Gastrocnemius medialis (tissue), 4 donors: ENCODE results near the gene ARMS2. TPM values are rescaled to one million over a fixed set of nuclear protein-coding genes. Genes with fewer than 3 reads are reported as not detected.

Experiments
- ATAC-seq, 2 donors: fragments of 150-250 bp; one replicate each; pipeline ENCODE4 v1.9.1; 2016
- DNase-seq, 2 donors: peaks; one replicate each; pipeline ENCODE4 v3.0.0-alpha.2; 2019
- H3K27ac ChIP-seq, 4 donors: fragments of 200-600 bp; sonication (generic); 1 replicate in 1 of 4; 2 replicates in 3 of 4; pipeline ENCODE4 v1.5.1; 2016 to 2018; ENCODE audit warnings: mild to moderate bottlenecking in 2 of 4, moderate library complexity in 1 of 4
- H3K27me3 ChIP-seq, 3 donors: fragments of 200-600 bp; sonication (generic) in 2 of 3; 1 replicate in 1 of 3; 2 replicates in 2 of 3; pipeline versions ENCODE4 v1.5.1 to v1.6.0; 2016 to 2019; ENCODE audit warnings: mild to moderate bottlenecking in 1 of 3, moderate library complexity in 1 of 3
- H3K36me3 ChIP-seq, 2 donors: fragments of 200-600 bp; sonication (generic) in 1 of 2; one replicate each; pipeline ENCODE4 v1.5.1; 2017 to 2018
- H3K4me1 ChIP-seq, 2 donors: fragments of 200-600 bp; sonication (generic) in 1 of 2; one replicate each; pipeline ENCODE4 v1.5.1; 2016 to 2017; ENCODE audit warnings: mild to moderate bottlenecking in 2 of 2
- H3K4me3 ChIP-seq, 4 donors: fragments of 200-600 bp; sonication (generic) in 3 of 4; 1 replicate in 1 of 4; 2 replicates in 3 of 4; pipeline ENCODE4 v1.5.1; 2016 to 2019; ENCODE audit warnings: mild to moderate bottlenecking in 2 of 4
- H3K9me3 ChIP-seq, 3 donors: fragments of 200-600 bp; sonication (generic) in 2 of 3; 1 replicate in 1 of 3; 2 replicates in 2 of 3; pipeline ENCODE4 v1.5.1; 2016 to 2019
- POLR2A ChIP-seq, 2 donors: fragments of 450-650 bp; IDR thresholded peaks; one replicate each; pipeline ENCODE4 v1.6.1; 2017; ENCODE audit warnings: antibody characterized with exemption in 2 of 2, mild to moderate bottlenecking in 2 of 2, moderate library complexity in 2 of 2
- in situ Hi-C, 4 donors: fragments of 200-750 bp; cut with MboI; loops; one replicate each; pipeline versions ENCODE4 v1.15.0 to v1.8.0; 2017; ENCODE audit warnings: low sequenced_read_pairs in 4 of 4
- intact Hi-C: fragments of 100-400 bp; cut with DNase I; formaldehyde crosslinking; loops from one replicate; pipeline ENCODE4 v1.15.1; 2023; ENCODE audit warnings: low total_unique reads
- total RNA-seq, 4 donors: library from RNA; depleted of rRNA; stranded (reverse); fragments of >200 nt; gene quantifications; one replicate each; pipeline versions ENCODE4 v1.1.0 to v1.2.3, GENCODE V29; 2016
- TF ChIP-seq, protein P1 (sequence below), 5 experiments: fragments of 450-650 bp in 3 of 5; fragments of 200-600 bp in 2 of 5; sonication (generic) in 2 of 5; IDR thresholded peaks in 4 of 5; conservative IDR thresholded peaks in 1 of 5; 1 replicate in 4 of 5; 2 replicates in 1 of 5; pipeline ENCODE4 v1.5.1; 2016 to 2019; ENCODE audit warnings: antibody characterized with exemption in 5 of 5, mild to moderate bottlenecking in 3 of 5, moderate library complexity in 3 of 5

Gene ARMS2
- total RNA-seq, 4 donors from 2014 or later = not detected

- peak; percentile 7 to 55 for ATAC-seq
- Histone ChIP-seq H3K4me3 (no peak overlapping the region), H3K9me3 (no peaks in the 10 kb centered on the region), H3K4me1 (peaks cover 27 to 30% of the 10 kb centered on the region in 2 donors), H3K36me3 (no peaks in the 10 kb centered on the region), H3K27ac (peak overlapping the region; percentile 56 to 70 (median 62)), H3K27me3 (no peaks in the 10 kb centered on the region)
- intact Hi-C loops = loop anchor here (10.0 kb wide), 1 partner anchor 96 kb away; the partner anchor contains the start of gene DMBT1
- DNase-seq = no peak
- TF ChIP-seq, protein P1, sequence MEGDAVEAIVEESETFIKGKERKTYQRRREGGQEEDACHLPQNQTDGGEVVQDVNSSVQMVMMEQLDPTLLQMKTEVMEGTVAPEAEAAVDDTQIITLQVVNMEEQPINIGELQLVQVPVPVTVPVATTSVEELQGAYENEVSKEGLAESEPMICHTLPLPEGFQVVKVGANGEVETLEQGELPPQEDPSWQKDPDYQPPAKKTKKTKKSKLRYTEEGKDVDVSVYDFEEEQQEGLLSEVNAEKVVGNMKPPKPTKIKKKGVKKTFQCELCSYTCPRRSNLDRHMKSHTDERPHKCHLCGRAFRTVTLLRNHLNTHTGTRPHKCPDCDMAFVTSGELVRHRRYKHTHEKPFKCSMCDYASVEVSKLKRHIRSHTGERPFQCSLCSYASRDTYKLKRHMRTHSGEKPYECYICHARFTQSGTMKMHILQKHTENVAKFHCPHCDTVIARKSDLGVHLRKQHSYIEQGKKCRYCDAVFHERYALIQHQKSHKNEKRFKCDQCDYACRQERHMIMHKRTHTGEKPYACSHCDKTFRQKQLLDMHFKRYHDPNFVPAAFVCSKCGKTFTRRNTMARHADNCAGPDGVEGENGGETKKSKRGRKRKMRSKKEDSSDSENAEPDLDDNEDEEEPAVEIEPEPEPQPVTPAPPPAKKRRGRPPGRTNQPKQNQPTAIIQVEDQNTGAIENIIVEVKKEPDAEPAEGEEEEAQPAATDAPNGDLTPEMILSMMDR (IDR thresholded peaks at IDR 0.05 in 4 of 5, conservative IDR thresholded peaks at IDR 0.05 in 1 of 5) = no peak
- TF ChIP-seq POLR2A (IDR thresholded peaks at IDR 0.05) = no peak
- in situ Hi-C loops = no loop called here
Observed at GRCh38 chr10:122468307-122468925, 14.0 kb downstream of the ARMS2 start.

- Histone ChIP-seq H3K36me3 (no peaks in the 10 kb centered on the region), H3K4me3 (no peak overlapping the region), H3K27ac (peak overlapping the region; percentile 56 to 70 (median 62)), H3K27me3 (no peaks in the 10 kb centered on the region), H3K4me1 (peaks cover 23 to 26% of the 10 kb centered on the region in 2 donors), H3K9me3 (no peaks in the 10 kb centered on the region)
- intact Hi-C loops (loop anchor here (10.0 kb wide), 1 partner anchor 96 kb away; the partner anchor contains the start of gene DMBT1), in situ Hi-C loops (no loop called here)
- no peak for TF ChIP-seq POLR2A (IDR thresholded peaks at IDR 0.05)
- TF ChIP-seq, protein P1 (IDR thresholded peaks at IDR 0.05 in 4 of 5, conservative IDR thresholded peaks at IDR 0.05 in 1 of 5) = no peak
- peak; percentile 45 to 51 for DNase-seq
- peak; percentile 89 to 98 for ATAC-seq
Observed at GRCh38 chr10:122468926-122469781, 14.7 kb downstream of the ARMS2 start.

DNA sequence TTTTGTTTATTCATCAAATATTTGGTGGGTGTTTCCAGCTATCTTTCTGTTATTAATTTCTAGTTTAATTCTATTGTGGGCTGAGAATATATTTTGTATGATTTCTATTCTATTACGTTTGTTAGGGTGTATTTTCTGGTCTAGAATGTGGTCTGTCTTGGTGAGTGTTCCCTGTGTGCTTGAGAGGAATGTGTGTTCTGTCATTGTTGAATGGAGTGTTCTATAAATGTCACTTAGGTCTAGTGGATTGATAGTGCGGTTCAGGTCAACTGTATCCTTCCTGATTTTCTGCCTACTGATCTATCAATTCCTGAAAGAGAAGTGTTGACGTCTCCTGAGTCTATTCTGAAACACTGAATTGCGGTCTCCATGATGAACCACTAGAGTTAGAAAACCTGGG, 15.4 kb downstream of the ARMS2 start:
- no peak for ATAC-seq
- intact Hi-C loops (loop anchor here (10.0 kb wide), 1 partner anchor 95 kb away; the partner anchor contains the start of gene DMBT1), in situ Hi-C loops (no loop called here)
- Histone ChIP-seq H3K36me3 (no peaks in the 10 kb centered on the region), H3K27ac (peak overlapping the region in 3 of 4 donors; percentile 52 to 67 (median 56)), H3K4me1 (peaks cover 24 to 26% of the 10 kb centered on the region in 2 donors), H3K9me3 (no peaks in the 10 kb centered on the region), H3K27me3 (no peaks in the 10 kb centered on the region), H3K4me3 (no peak overlapping the region)
- no peak for DNase-seq
- no peak for TF ChIP-seq POLR2A (IDR thresholded peaks at IDR 0.05)
- TF ChIP-seq, protein P1 (IDR thresholded peaks at IDR 0.05 in 4 of 5, conservative IDR thresholded peaks at IDR 0.05 in 1 of 5) = no peak

DNA sequence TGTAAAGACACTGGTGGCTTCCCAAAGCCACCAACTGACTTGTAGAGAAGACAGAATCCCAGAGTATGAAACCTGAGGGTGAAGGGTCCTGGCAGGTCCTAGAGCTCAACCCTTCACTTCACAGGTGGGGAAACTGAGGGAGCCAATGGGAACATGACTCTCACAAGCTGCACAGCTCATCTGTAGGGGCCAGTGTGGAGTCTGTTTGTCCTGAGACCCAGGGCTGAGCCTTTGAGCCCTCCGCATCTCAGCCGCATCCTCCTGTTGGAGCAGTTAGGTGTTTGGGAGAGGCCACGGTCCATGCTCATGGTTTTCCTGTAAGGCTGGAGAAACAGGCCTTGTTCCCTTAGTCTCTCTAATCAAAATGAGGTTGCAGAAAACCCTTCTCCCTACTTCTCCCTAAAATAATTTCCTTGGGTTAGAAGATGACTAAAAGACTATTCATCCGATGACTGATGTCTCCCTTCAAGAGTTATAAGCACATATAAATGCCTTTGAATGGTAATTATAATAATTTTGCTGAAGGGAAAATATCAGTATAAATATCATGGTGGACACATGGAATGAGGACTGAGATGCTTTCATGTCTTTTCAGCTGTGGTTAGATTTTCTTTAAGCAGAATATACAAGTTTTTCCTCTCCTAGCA, 17.2 kb downstream of the ARMS2 start:
- intact Hi-C loops (no loop called here), in situ Hi-C loops (no loop called here)
- ATAC-seq = no peak
- Histone ChIP-seq H3K4me1 (peaks cover 28 to 35% of the 10 kb centered on the region in 2 donors), H3K27me3 (no peaks in the 10 kb centered on the region), H3K27ac (no peak overlapping the region), H3K4me3 (no peak overlapping the region), H3K36me3 (no peaks in the 10 kb centered on the region), H3K9me3 (no peaks in the 10 kb centered on the region)
- DNase-seq = no peak
- TF ChIP-seq, protein P1 (IDR thresholded peaks at IDR 0.05 in 4 of 5, conservative IDR thresholded peaks at IDR 0.05 in 1 of 5) = no peak
- no peak for TF ChIP-seq POLR2A (IDR thresholded peaks at IDR 0.05)
